SK-N-MC (cell line): ENCODE data around the gene TFCP2.

ENCODE experiments used
- DNase-seq: peaks from one replicate; pipeline ENCODE4 v3.0.0-alpha.2; 2011; ENCODE audit warnings: low read depth, low spot score
- H3K27ac ChIP-seq: fragments of 200-600 bp; sonication (generic); 2 replicates; pipeline ENCODE4 v1.5.1; 2016; ENCODE audit warnings: mixed run types
- H3K36me3 ChIP-seq: fragments of 200-600 bp; sonication (generic); 2 replicates; pipeline ENCODE4 v1.6.1; 2017; ENCODE audit warnings: antibody characterized with exemption, low read length, mixed read lengths; ENCODE audit not compliant: insufficient read depth
- H3K4me3 ChIP-seq: fragments of 200-600 bp; sonication (generic); 2 replicates; pipeline ENCODE4 v1.5.1; 2016
- H3K9ac ChIP-seq: fragments of 200-600 bp; sonication (generic); 2 replicates; pipeline ENCODE4 v1.8.0; 2017; ENCODE audit warnings: mixed run types, mixed read lengths; ENCODE audit not compliant: insufficient read length
- H3K9me3 ChIP-seq: fragments of 200-600 bp; sonication (generic); 2 replicates; pipeline ENCODE4 v1.6.1; 2017; ENCODE audit warnings: low read depth, mild to moderate bottlenecking, antibody characterized with exemption, low read length, moderate library complexity, mixed read lengths
- EZH2 ChIP-seq: fragments of 200-600 bp; sonication (generic); IDR thresholded peaks from one replicate; pipeline ENCODE4 v1.6.1; 2017; ENCODE audit warnings: antibody characterized with exemption
- FOXP2 ChIP-seq: optimal IDR thresholded peaks from 2 replicates; pipeline ENCODE3; 2011; ENCODE audit warnings: mild to moderate bottlenecking, moderate library complexity; ENCODE audit not compliant: insufficient read depth; ENCODE audit errors: extremely low read length, control extremely low read depth
- POLR2AphosphoS5 ChIP-seq: IDR thresholded peaks from 2 replicates; pipeline ENCODE4 v1.6.1; 2012; ENCODE audit warnings: mild to moderate bottlenecking, low read depth, low read length, borderline replicate concordance

TFCP2 gene

DNA sequence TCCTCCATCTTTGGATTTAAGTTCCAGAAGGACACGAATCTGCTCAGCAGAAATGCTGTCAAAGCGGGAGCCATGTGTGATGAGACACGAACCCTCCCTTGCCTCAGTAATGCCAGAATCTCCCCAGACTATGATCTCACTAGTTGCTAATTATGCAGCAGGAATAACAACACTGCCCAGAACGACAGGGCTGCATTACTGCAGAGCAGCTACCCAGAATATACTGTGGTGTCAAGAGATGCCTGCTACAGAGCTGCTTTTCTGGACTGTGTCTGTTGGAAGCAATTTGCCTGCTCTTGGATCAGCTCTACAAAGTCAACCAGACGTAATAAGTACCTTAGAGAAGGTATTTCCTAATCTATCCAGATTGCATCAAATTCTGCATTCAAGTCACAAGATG lies 95.0 kb downstream of the TFCP2 start:
- no peak for DNase-seq
- no peak overlapping the region for H3K27ac ChIP-seq
- H3K36me3 ChIP-seq = peaks cover 12% of the 10 kb centered on the region; the same call in 1 of the 2 replicates
- H3K9me3 ChIP-seq = no peaks in the 10 kb centered on the region
- H3K9ac ChIP-seq = no peak overlapping the region
- TF ChIP-seq EZH2 (no peak), POLR2AphosphoS5 (no peak), FOXP2 (no peak)
- no peak overlapping the region for H3K4me3 ChIP-seq

GRCh38 chr12:51076236-51076930 lies 96.6 kb downstream of the TFCP2 start:
- H3K27ac ChIP-seq = no peak overlapping the region
- H3K36me3 ChIP-seq = peaks cover 24% of the 10 kb centered on the region; the same call in 1 of the 2 replicates

DNA sequence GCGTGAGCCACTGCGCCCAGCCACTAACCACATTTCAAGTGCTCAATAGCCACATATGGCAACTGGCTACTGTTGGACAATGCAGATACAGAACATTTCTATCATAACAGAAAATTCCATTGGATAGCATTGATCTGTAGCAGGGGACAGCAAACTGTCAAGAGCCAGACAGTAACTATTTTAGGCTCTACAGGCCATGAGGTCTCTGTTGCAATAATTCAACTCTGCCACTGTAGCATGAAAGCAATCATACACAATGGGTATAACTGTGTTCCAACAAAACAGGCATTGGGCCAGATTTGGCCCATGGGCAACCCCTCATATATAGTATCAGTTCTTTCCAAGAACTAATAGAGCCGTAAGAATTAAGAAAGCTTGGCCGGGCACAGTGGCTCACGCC lies 97.5 kb downstream of the TFCP2 start:
- H3K4me3 ChIP-seq = no peak overlapping the region
- H3K27ac ChIP-seq = no peak overlapping the region
- peaks cover 28% of the 10 kb centered on the region; the same call in 1 of the 2 replicates for H3K36me3 ChIP-seq
- DNase-seq = no peak
- TF ChIP-seq FOXP2 (no peak), EZH2 (no peak), POLR2AphosphoS5 (no peak)
- H3K9ac ChIP-seq = no peak overlapping the region
- H3K9me3 ChIP-seq = no peaks in the 10 kb centered on the region

More at GRCh38 chr12:51076236-51076930, 96.6 kb downstream of the TFCP2 start:
- DNase-seq = no peak
- TF ChIP-seq POLR2AphosphoS5 = no peak
- TF ChIP-seq EZH2 = no peak
- TF ChIP-seq FOXP2 = no peak
- Histone ChIP-seq H3K9me3 (no peaks in the 10 kb centered on the region), H3K4me3 (no peak overlapping the region), H3K9ac (no peak overlapping the region)

DNA sequence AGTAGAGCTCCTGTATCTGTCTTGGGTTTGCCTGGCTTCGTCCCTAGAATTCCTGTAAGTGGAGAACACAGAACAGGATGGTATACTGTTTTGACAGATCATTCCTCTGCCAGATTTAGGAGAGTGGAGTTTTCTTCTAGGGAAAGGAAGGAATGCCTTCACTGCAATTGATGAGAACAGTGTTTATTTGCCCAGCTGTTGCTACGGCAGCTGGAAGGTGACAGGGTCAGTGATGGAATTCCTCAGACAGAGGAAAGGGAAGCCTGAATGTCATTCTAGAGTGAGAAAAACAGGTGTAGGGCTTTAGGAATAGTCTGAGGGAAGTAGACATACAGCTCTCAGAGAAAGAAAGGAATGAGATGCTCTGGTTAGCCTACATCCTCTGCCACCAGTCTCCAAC lies 101.3 kb downstream of the TFCP2 start:
- no peak for TF ChIP-seq EZH2
- no peak for TF ChIP-seq FOXP2
- TF ChIP-seq POLR2AphosphoS5 = no peak
- Histone ChIP-seq H3K27ac (no peak overlapping the region), H3K9ac (no peak overlapping the region), H3K36me3 (peaks cover 49% of the 10 kb centered on the region), H3K4me3 (no peak overlapping the region), H3K9me3 (no peaks in the 10 kb centered on the region)
- DNase-seq = no peak

- Histone ChIP-seq H3K9ac (peak overlapping the region; percentile 30), H3K27ac (peak overlapping the region; percentile 87), H3K4me3 (no peak overlapping the region), H3K9me3 (no peaks in the 10 kb centered on the region), H3K36me3 (peaks cover 55% of the 10 kb centered on the region)
- no peak for TF ChIP-seq FOXP2
- no peak for TF ChIP-seq EZH2
- no peak for TF ChIP-seq POLR2AphosphoS5
- DNase-seq = peak; percentile 26
Observed at GRCh38 chr12:51070004-51070403, 102.9 kb downstream of the TFCP2 start.

GRCh38 chr12:51067771-51068170 lies 105.2 kb downstream of the TFCP2 start:
- TF ChIP-seq FOXP2 (no peak), EZH2 (no peak), POLR2AphosphoS5 (no peak)
- no peak overlapping the region for H3K27ac ChIP-seq
- H3K4me3 ChIP-seq = no peak overlapping the region
- peaks cover 69% of the 10 kb centered on the region for H3K36me3 ChIP-seq
- H3K9ac ChIP-seq = no peak overlapping the region
- H3K9me3 ChIP-seq = no peaks in the 10 kb centered on the region
- no peak for DNase-seq

DNA sequence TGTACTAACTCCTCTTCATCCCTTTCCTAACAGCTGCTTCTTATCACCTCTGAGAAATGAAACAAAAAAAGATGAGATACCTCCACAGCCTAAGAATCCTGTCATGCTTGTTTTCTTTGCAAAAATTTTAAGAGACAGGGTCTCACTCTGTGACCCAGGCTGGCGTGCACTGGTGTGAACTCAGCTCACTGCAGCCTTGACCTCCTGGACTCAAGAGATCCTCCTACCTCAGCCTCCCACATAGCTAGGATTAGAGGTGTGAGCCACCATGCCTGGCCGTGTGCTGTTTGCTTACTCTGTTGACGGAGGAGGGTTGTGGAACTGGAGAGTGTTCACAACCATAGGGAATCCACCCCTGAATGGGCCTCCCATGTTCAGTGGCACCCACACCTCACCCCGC lies 105.7 kb downstream of the TFCP2 start:
- Histone ChIP-seq H3K36me3 (peaks cover 72% of the 10 kb centered on the region), H3K27ac (no peak overlapping the region)

GRCh38 chr12:51065530-51065929 lies 107.4 kb downstream of the TFCP2 start:
- TF ChIP-seq FOXP2 = no peak
- TF ChIP-seq POLR2AphosphoS5 = no peak
- TF ChIP-seq EZH2 = no peak
- no peak for DNase-seq
- Histone ChIP-seq H3K9me3 (no peaks in the 10 kb centered on the region), H3K36me3 (peaks cover 71% of the 10 kb centered on the region), H3K4me3 (no peak overlapping the region), H3K27ac (no peak overlapping the region), H3K9ac (no peak overlapping the region)

More for the DNA sequence above, 105.7 kb downstream of the TFCP2 start:
- no peak for DNase-seq
- no peak overlapping the region for H3K9ac ChIP-seq
- H3K4me3 ChIP-seq = no peak overlapping the region
- no peaks in the 10 kb centered on the region for H3K9me3 ChIP-seq
- TF ChIP-seq EZH2 (no peak), FOXP2 (no peak), POLR2AphosphoS5 (no peak)

DNA sequence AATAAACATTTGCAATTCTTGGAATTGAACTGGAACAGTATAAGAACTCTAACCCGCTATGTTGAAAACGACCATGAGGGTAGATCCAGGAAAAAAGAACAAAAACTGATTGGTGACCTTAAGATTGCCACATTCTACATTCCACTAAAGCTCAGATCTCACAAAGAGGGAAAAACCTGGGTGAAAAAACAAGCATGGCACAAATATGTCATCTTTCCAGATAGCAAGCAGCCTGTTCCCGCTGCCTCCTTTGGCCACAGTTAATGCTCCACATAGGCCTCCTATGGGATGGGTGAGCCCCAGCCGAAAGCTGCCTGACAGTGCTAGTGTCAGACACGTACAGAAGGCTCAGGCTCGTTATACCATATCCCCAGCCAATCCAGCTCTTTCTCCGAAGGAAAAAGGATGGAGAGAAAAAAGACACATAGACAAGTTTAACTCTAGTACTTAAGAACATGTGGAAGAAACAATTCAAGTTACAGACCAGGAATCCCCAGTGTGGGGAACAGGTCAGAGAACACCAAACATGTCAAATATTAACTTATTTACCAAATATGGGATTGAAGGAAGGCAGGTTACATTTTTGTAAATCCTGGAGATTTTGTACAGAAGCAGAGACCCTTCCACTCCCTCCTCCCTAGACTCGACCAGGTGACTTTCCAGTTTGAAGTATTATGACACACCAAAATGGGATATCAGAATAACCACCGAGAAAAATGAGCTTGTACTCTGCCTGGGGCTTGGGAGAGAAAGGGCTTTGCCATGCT lies 110.1 kb downstream of the TFCP2 start:
- TF ChIP-seq POLR2AphosphoS5 (no peak), FOXP2 (no peak), EZH2 (no peak)
- H3K9ac ChIP-seq = no peak overlapping the region
- H3K36me3 ChIP-seq = peaks cover 86% of the 10 kb centered on the region
- H3K27ac ChIP-seq = peak overlapping the region; percentile 26; the same call in 1 of the 2 replicates
- no peak for DNase-seq
- H3K9me3 ChIP-seq = no peaks in the 10 kb centered on the region
- no peak overlapping the region for H3K4me3 ChIP-seq
